Superior temporal gyrus (tissue), 1 donor: Measurements from ENCODE around the gene EXOSC6.
"Not testable (repeated sequence)": the region's sequence is repeated elsewhere in the genome, so short reads cannot be mapped to it uniquely, and the experiment has no call there.

Experiments used
- DNase-seq: peaks from one replicate; pipeline ENCODE4 v3.0.0-alpha.2; 2016; ENCODE audit errors: extremely low spot score

The EXOSC6 gene

GRCh38 chr16:70251629-70252354 is at the start of gene EXOSC6:
EXOSC6 (minus strand) TSS chr16:70251940; CDS start chr16:70251900, 40 bp downstream.
- DNase-seq, result peak; percentile 92

- no peak for DNase-seq
These were observed 49.4 kb upstream of the EXOSC6 start for GRCh38 chr16:70301121-70301520.

GRCh38 chr16:70298988-70299938 is 47.5 kb upstream of the EXOSC6 start, which contains the start of gene DDX19B:
DDX19B (plus strand) TSS chr16:70299186; CDS start chr16:70299298, 112 bp downstream.
- peak; percentile 86 for DNase-seq

DNA sequence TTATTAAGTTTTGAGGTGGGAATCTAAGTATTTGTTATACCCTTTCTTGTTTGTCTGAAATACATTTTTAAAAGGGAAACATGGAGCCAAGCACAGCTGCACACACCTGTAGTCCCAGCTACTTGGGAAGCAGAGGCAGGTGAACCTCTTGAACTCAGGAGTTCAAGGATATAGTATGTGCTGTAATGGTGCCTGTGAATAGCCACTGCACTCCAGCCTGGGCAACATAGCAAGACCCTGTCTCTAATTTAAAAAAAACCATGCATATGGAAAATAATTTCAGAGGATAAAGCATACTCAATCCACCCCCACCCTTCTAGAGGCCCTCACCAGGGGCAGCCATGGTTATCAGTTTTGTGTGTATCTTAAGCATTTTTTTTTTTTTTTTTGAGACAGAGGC is 43.9 kb upstream of the EXOSC6 start:
- no peak for DNase-seq

DNA sequence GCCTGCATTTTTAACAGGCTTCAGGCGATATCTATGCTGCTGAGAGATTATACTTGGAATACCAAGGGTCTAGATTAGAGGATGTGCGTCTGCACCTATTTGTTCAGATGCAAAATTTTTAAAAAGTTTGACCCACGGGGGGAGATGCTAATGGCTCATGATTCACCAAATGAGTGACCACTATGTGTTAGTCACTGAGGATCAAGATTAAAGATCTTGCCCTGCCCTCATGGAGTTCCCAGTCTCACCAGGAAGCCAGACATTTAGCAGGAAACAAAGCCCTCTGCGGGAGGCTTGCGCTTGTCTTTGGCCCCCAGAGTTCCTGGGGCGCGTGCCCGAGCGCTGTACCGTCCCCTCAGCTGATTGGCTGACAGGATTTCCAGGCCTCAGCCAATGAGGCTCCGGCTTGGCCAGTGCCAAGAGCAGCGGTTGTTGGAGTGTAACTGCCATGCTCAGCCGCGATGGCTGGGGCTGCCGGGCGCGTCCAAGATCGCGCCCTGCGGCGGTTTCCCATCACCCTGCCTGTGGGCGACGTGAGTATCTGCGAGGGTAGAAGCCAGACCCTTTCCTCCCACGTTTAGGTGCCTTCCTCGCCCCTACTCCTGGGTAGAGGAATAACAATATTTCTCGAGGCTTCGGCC is 42.8 kb upstream of the EXOSC6 start:
- DNase-seq, result no peak

DNA sequence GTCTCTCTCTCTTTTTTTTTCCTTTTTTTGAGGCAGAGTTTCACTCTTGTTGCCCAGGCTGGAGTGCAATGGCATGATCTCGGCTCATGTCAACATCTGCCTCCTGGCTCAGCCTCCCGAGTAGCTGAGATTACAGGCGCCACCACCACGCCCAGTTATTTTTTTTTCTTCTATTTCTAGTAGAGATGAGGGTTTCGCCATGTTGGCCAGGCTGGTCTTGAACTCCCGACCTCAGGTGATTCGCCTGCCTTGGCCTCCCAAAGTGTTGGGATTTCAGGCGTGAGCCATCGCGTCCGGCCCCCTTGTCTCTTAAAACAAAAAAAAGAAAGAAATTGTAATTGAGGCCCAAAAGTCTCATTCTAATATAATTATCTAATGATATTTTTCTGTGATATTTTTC is 40.4 kb upstream of the EXOSC6 start:
- DNase-seq, result not testable (repeated sequence)

GRCh38 chr16:70290949-70291519 is 39.3 kb upstream of the EXOSC6 start:
- no peak for DNase-seq

- DNase-seq, result peak; percentile 100
These were observed 37.7 kb upstream of the EXOSC6 start, which contains the start of gene AARS1 for GRCh38 chr16:70289229-70290094. AARS1 (minus strand) TSS chr16:70289506; CDS start chr16:70282763, 6,743 bp downstream.

GRCh38 chr16:70287304-70287971 is 35.7 kb upstream of the EXOSC6 start:
- DNase-seq, result not testable (repeated sequence)

DNA sequence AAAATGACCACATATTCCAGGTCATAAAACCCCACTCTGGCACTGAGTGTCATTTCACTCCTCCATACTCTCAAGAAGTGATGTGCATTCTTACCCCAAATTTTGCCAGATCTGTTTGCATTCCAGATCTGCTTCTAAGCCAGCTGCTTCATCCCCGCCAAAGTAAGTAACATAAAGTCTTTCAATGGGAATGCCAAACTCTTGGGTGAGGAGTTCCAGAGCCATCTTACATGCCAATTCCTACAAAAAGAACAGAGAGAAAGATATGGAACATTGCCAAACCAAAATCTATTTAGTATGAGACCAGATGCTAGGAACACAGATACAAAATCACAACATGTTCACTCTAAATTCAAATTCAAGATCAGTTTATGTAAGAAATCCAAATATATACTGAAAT is 24.7 kb upstream of the EXOSC6 start:
- DNase-seq, result peak; percentile 30

GRCh38 chr16:70271696-70272095 is 20.0 kb upstream of the EXOSC6 start:
- DNase-seq, result no peak

DNA sequence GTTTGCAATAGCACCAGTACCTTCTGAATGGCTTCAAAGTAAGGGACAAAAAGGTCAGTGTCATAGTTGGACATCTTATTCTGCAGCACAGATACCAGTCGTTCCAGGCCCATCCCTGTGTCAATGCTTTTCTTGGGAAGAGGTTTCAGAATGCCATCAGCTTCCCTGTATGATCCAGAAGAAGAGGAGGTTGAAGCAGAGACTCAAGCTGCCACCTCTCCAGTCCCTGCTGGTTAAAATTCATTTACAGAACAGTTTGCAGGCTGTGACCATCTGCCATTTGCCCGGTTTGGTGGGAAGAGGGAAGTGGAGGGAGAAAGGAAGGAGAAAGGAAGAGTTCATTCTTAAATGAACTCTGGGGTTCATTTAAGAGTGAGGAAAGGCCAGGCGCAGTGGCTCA is 18.4 kb upstream of the EXOSC6 start:
- DNase-seq, result no peak

GRCh38 chr16:70269471-70269870 is 17.7 kb upstream of the EXOSC6 start:
- no peak for DNase-seq

DNA sequence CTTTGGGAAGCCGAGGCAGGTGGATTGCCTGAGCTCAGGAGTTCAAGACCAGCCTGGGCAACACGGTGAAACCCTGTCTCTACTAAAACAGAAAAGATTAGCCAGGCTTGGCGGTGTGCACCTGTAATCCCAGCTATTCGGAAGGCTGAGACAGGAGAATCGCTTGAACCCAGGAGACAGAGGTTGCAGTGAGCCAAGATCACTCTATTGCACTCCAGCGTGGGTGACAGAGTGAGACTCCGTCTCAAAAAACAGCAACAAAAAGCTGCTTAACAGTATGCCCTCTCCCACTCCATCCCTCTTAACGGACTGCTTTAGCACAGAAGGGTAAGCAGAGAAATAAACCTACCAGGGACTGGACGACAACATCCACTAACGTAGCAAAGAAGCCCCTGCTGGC is 16.2 kb upstream of the EXOSC6 start:
- not testable (repeated sequence) for DNase-seq

DNA sequence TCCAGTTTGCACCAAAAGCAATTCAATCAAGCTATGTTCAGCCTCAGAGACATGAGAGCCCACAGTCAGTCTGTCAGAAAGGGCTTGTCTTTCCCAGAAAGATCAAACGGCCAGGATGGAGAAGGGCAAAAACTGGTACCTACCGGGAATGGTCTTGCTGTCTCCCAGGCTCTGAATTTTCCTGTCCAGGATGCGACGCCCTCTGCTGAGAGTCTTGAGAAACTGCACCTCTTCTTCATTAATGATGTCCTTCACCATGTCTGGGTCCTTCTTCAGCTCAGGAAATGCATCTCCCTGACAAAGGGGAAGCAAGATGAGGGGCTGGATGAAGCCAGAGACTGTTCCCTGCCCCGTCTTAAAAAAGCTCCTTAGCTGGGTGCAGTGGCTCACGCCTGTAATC is 15.8 kb upstream of the EXOSC6 start:
- DNase-seq, result peak; percentile 21

DNA sequence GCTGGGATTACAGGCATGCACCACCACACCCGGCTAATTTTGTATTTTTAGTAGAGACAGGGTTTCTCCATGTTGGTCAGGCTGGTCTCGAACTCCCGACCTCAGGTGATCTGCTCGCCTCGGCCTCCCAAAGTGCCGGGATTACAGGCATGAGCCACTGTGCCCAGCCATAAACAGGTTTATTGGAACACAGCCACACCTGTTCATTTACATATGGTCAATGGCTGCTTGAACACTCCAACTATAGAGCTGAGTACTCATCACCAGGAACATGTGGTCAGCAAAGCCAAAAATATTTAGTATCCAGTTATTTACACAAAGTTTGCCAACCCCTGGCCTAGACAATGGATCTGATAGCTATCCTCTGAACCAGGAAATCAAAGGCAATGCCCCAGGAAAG is 8.2 kb upstream of the EXOSC6 start:
- DNase-seq, result not testable (repeated sequence)

GRCh38 chr16:70258946-70259345 is 7.2 kb upstream of the EXOSC6 start:
- DNase-seq, result no peak

GRCh38 chr16:70258065-70258464 is 6.3 kb upstream of the EXOSC6 start:
- DNase-seq, result no peak

- no peak for DNase-seq
These were observed 5.7 kb upstream of the EXOSC6 start for GRCh38 chr16:70257391-70257790.

DNA sequence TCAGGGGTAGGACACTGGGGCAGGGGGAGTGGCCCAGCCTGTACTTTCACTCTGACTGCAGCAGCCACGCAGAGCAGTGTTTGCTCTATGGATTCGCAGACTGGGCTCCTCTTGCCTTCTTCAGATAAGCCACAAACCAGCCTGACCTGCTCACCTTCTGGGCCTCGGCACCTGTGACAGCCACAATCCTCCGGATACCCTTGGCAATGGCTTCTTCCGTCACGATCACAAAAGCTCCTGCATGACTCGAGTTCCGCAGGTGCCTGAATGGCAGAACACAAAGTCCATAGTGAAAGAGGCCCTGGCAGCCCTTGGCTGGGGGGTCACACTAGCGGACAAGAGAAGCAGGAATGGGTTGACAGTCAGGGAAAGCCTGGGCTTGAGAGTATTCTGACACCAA is 3.8 kb upstream of the EXOSC6 start:
- DNase-seq, result no peak
